Osteoblast (primary cell): ENCODE measurements around the gene GLUL. TPM values are rescaled to one million over a fixed set of nuclear protein-coding genes. Genes with fewer than 3 reads are reported as not detected.

Experiments used
- DNase-seq: peaks from one replicate; pipeline ENCODE4 v3.0.0; 2011; ENCODE audit warnings: low spot score, mixed read lengths; ENCODE audit not compliant: insufficient read length; ENCODE audit errors: missing footprints
- H2AFZ ChIP-seq: 2 replicates; pipeline ENCODE4 v1.6.0; 2011; ENCODE audit warnings: mild to moderate bottlenecking, low read length
- H3K27ac ChIP-seq: 2 replicates; pipeline ENCODE4 v1.5.1; 2011; ENCODE audit warnings: mild to moderate bottlenecking, low read depth, low read length, moderate library complexity
- H3K27me3 ChIP-seq: 2 replicates; pipeline ENCODE4 v1.6.0; 2012; ENCODE audit warnings: mild to moderate bottlenecking, control low read depth, inconsistent platforms, low read length, moderate library complexity; ENCODE audit not compliant: insufficient read depth
- H3K36me3 ChIP-seq: 2 replicates; pipeline ENCODE4 v1.5.1; 2011; ENCODE audit warnings: mild to moderate bottlenecking, low read length, control low read depth, moderate library complexity; ENCODE audit not compliant: insufficient read depth
- H3K4me1 ChIP-seq: 2 replicates; pipeline ENCODE4 v1.5.1; 2011; ENCODE audit warnings: mild to moderate bottlenecking, low read length, control low read depth, moderate library complexity; ENCODE audit not compliant: insufficient read depth
- H3K4me2 ChIP-seq: 2 replicates; pipeline ENCODE4 v1.6.0; 2011; ENCODE audit warnings: mild to moderate bottlenecking, low read length; ENCODE audit not compliant: insufficient read depth
- H3K4me3 ChIP-seq: fragments of 200-600 bp; sonication (generic); 3 replicates; pipeline ENCODE4 v1.5.1; 2012; ENCODE audit warnings: mild to moderate bottlenecking, low read length, inconsistent platforms; ENCODE audit not compliant: insufficient read depth
- H3K79me2 ChIP-seq: 2 replicates; pipeline ENCODE4 v1.6.0; 2012; ENCODE audit warnings: mild to moderate bottlenecking, low read length, control low read depth, inconsistent platforms; ENCODE audit not compliant: insufficient read depth
- H3K9me3 ChIP-seq: 2 replicates; pipeline ENCODE4 v1.5.1; 2011; ENCODE audit warnings: low read depth, low read length, control low read depth
- H4K20me1 ChIP-seq: 2 replicates; pipeline ENCODE4 v1.6.0; 2012; ENCODE audit warnings: mild to moderate bottlenecking, low read length, control low read depth; ENCODE audit not compliant: insufficient read depth
- total RNA-seq: library from RNA; depleted of rRNA; stranded (reverse); fragments of >200 nt; gene quantifications from 2 replicates; pipeline ENCODE4 v1.2.3, GENCODE V29; 2012
- TF ChIP-seq, protein P1 (sequence below): IDR thresholded peaks from 2 replicates; pipeline ENCODE4 v1.5.1; 2011; ENCODE audit warnings: mild to moderate bottlenecking, low read depth, low read length, moderate library complexity; ENCODE audit errors: extremely low read depth

Gene GLUL
- total RNA-seq, 1 donor, result 259 TPM

DNA sequence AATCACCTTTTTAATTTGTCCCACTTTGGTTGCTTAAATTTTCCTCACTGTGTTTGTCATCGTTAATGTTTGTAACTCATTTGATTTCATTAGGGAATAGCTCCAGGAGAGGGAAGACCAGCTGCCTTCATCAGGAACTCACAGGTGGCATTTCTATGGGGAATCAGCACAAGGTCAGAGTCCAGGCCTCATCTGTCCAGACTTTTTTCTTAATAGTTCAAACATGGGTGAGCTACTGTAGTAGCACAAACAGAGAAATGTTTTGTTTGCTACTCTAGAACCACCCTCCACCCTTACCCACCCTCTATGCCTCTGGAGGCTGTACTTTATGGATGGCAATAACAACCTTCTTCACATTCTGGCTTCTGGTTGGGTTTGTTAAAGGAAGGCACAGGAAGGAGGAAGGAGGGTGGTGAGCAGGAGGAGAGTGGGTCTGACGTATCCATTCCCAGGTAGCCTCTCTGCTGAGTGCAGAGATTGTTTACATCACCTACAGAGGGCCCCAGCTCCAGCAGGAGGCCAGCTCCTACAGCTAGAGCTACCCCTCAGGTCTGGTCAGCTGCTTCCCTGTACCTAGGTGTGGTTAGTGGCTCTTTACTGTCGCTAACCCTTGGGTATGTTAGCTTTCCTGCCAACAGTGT, 17.0 kb upstream of the GLUL start:
- Histone ChIP-seq H3K79me2 (no peaks in the 10 kb centered on the region), H3K36me3 (no peaks in the 10 kb centered on the region), H3K4me1 (no peaks in the 10 kb centered on the region), H3K9me3 (no peaks in the 10 kb centered on the region), H3K27me3 (no peaks in the 10 kb centered on the region), H3K4me2 (no peak overlapping the region), H2AFZ (no peak overlapping the region), H3K27ac (no peak overlapping the region), H4K20me1 (no peaks in the 10 kb centered on the region), H3K4me3 (no peak overlapping the region)
- DNase-seq, result no peak
- TF ChIP-seq, protein P1, sequence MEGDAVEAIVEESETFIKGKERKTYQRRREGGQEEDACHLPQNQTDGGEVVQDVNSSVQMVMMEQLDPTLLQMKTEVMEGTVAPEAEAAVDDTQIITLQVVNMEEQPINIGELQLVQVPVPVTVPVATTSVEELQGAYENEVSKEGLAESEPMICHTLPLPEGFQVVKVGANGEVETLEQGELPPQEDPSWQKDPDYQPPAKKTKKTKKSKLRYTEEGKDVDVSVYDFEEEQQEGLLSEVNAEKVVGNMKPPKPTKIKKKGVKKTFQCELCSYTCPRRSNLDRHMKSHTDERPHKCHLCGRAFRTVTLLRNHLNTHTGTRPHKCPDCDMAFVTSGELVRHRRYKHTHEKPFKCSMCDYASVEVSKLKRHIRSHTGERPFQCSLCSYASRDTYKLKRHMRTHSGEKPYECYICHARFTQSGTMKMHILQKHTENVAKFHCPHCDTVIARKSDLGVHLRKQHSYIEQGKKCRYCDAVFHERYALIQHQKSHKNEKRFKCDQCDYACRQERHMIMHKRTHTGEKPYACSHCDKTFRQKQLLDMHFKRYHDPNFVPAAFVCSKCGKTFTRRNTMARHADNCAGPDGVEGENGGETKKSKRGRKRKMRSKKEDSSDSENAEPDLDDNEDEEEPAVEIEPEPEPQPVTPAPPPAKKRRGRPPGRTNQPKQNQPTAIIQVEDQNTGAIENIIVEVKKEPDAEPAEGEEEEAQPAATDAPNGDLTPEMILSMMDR, result no peak

DNA sequence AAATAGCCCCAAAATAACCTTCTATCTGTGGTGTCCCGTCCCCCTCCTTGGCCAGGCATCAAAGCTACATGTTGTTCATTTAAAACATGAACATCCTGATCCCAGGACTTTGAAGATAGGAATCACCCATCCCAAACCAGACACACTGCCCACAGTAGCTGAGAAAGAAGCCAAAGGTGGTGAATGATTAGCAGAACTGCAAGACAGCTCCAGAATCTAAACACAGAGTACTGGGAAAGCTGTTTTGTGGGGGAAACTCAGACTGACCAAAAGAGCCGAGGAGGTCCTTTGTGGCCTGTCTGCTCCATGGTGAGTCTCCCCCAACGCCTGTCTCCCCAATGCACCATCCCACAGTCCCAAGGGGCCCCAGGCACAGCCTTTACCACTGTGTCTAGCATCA, 16.1 kb upstream of the GLUL start:
- TF ChIP-seq, protein P1, result no peak
- no peak overlapping the region for H2AFZ ChIP-seq
- no peak overlapping the region for H3K27ac ChIP-seq
- H3K27me3 ChIP-seq, result no peaks in the 10 kb centered on the region
- H3K9me3 ChIP-seq, result no peaks in the 10 kb centered on the region
- no peak for DNase-seq
- H3K4me1 ChIP-seq, result no peaks in the 10 kb centered on the region
- no peaks in the 10 kb centered on the region for H3K36me3 ChIP-seq
- no peaks in the 10 kb centered on the region for H4K20me1 ChIP-seq
- H3K79me2 ChIP-seq, result no peaks in the 10 kb centered on the region
- H3K4me2 ChIP-seq, result no peak overlapping the region
- no peak overlapping the region for H3K4me3 ChIP-seq

DNA sequence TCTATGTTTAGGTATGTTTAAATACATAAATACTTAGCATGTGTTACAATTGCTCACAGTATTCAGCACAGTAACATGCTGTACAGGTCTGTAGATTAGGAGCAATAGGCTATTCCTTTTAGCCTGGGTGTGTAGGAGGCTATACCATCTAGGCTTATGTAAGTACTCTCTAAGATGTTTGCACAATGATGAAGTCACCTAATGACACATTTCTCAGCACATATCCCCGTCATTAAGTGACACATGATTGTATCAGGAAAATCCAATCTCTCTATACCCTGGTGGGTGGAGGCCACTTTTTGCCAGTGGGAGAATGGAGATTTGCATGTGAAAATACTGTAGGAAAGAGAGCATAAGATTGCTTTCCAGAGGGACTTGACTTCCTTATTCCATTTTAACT, 14.4 kb upstream of the GLUL start:
- Histone ChIP-seq H3K36me3 (no peaks in the 10 kb centered on the region), H3K27me3 (no peaks in the 10 kb centered on the region), H3K9me3 (no peaks in the 10 kb centered on the region), H3K27ac (no peak overlapping the region), H2AFZ (no peak overlapping the region), H3K4me1 (no peaks in the 10 kb centered on the region), H3K4me3 (no peak overlapping the region), H4K20me1 (no peaks in the 10 kb centered on the region), H3K79me2 (no peaks in the 10 kb centered on the region), H3K4me2 (no peak overlapping the region)
- TF ChIP-seq, protein P1, result no peak
- no peak for DNase-seq

DNA sequence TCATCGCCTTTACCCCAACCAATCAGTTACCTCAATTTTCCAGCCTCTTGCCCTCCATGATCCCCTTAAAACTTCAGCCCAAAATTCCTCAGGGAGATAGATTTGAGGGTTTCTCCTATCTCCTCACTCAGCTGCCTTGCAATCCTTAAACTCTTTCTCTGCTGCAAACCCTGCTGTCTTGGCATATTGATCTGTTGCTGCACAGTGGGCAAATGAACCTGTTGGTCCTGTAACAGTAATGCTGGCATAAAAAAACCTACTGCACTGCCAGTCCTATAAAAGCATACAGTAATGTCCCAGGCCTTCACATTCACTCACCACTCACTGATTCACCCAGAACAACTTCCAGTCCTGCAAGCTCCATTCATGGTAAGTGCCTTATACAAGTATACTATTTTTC, 14.0 kb upstream of the GLUL start:
- H3K4me1 ChIP-seq, result no peaks in the 10 kb centered on the region
- H3K9me3 ChIP-seq, result no peaks in the 10 kb centered on the region
- TF ChIP-seq, protein P1, result no peak
- no peak overlapping the region for H3K4me2 ChIP-seq
- no peaks in the 10 kb centered on the region for H3K36me3 ChIP-seq
- no peak for DNase-seq
- no peaks in the 10 kb centered on the region for H3K79me2 ChIP-seq
- H3K4me3 ChIP-seq, result no peak overlapping the region
- no peaks in the 10 kb centered on the region for H4K20me1 ChIP-seq
- H2AFZ ChIP-seq, result no peak overlapping the region
- H3K27ac ChIP-seq, result no peak overlapping the region
- H3K27me3 ChIP-seq, result no peaks in the 10 kb centered on the region
